K562 (cell line): Measurements from ENCODE around the gene AOC3. TPM values are rescaled to one million over a fixed set of nuclear protein-coding genes. Genes with fewer than 3 reads are reported as not detected.

Experiments
- BACH1 ChIP-seq: fragments of 200-800 bp; sonication (Bioruptor generic); IDR thresholded peaks from 2 replicates; pipeline ENCODE4 v1.6.1; 2016; ENCODE audit warnings: missing genetic modification characterization, missing compliant biosample characterization
- DDX20 ChIP-seq: fragments of 450-650 bp; IDR thresholded peaks from 2 replicates; pipeline ENCODE4 v1.6.1; 2016; ENCODE audit warnings: missing genetic modification characterization, low read depth, mild to moderate bottlenecking, missing compliant biosample characterization, moderate library complexity
- ETV6 ChIP-seq, 3 experiments: fragments of 150-350 bp in 1 of 3; sonication (generic) in 1 of 3; formaldehyde crosslinking in 1 of 3; IDR thresholded peaks; 2 replicates each; pipeline versions ENCODE4 v1.6.1 to v1.8.0; 2014 to 2022; ENCODE audit warnings: borderline replicate concordance in 2 of 3, low read depth in 2 of 3, antibody characterized with exemption in 1 of 3, low read length in 1 of 3, mild to moderate bottlenecking in 1 of 3, missing genetic modification reagents in 1 of 3
- IFI16 ChIP-seq: fragments of 250-450 bp; sonication (Bioruptor Pico); IDR thresholded peaks from 2 replicates; pipeline ENCODE4 v2.1.2; 2022; ENCODE audit warnings: mild to moderate bottlenecking, inconsistent platforms
- ILF3 ChIP-seq: fragments of 450-650 bp; IDR thresholded peaks from 2 replicates; pipeline ENCODE4 v1.6.1; 2018; ENCODE audit warnings: antibody characterized with exemption, mild to moderate bottlenecking, moderate library complexity, borderline replicate concordance
- RHOXF2B ChIP-seq: fragments of 250-450 bp; sonication (Bioruptor Pico); conservative IDR thresholded peaks from 2 replicates; pipeline ENCODE4 v1.5.1; 2021
- TAF1 ChIP-seq: IDR thresholded peaks from 2 replicates; pipeline ENCODE4 v1.6.1; 2011; ENCODE audit warnings: mild to moderate bottlenecking, low read length, moderate library complexity; ENCODE audit not compliant: insufficient read depth, control insufficient read depth, severe bottlenecking; ENCODE audit errors: extremely low read depth
- polyA plus RNA-seq, 8 experiments: library from polyadenylated mRNA; depleted of rRNA in 4 of 8; stranded (reverse) in 5 of 8; unstranded in 3 of 8; fragments of >200 nt; fragmentation: Nextera tagmentation in 2 of 8; fragmentation: Illumina TruSeq in 1 of 8; extraction: Ambion mirVana in 2 of 8; extraction: Trizol in 1 of 8; gene quantifications; 2 replicates each; pipeline versions ENCODE4 v1.2.1 to v1.2.3, GENCODE V29; 2011 to 2014; ENCODE audit warnings: inconsistent platforms in 1 of 8, missing spikeins in 1 of 8
- total RNA-seq, 7 experiments: library from RNA; depleted of rRNA in 6 of 7; stranded (reverse); fragments of >200 nt in 6 of 7; fragmentation: Illumina TruSeq in 2 of 7; extraction: Trizol in 2 of 7; gene quantifications; 2 replicates each; pipeline versions ENCODE4 v1.2.1 to v1.2.3, GENCODE V29; 2011 to 2021; ENCODE audit warnings: low replicate concordance in 1 of 7
- TF ChIP-seq, protein P1 (sequence below): fragments of 250-450 bp; sonication (Bioruptor Pico); IDR thresholded peaks from 2 replicates; pipeline ENCODE4 v1.8.0; 2022; ENCODE audit warnings: inconsistent platforms, mild to moderate bottlenecking, moderate library complexity, borderline replicate concordance
- TF ChIP-seq, protein P2 (sequence below): sonication (generic); formaldehyde crosslinking; IDR thresholded peaks from 2 replicates; pipeline ENCODE4 v1.8.1; 2023; ENCODE audit warnings: mild to moderate bottlenecking, missing genetic modification reagents
- TF ChIP-seq, protein P3 (sequence below): sonication (generic); formaldehyde crosslinking; IDR thresholded peaks from 2 replicates; pipeline ENCODE4 v1.9.0; 2022; ENCODE audit warnings: mild to moderate bottlenecking, missing genetic modification reagents

AOC3 gene
- total and polyA plus RNA-seq, 9 of the 15 experiments (the other 6 are each of a cell fraction or from before 2014, with no cell fraction given) = 0.09 to 0.42 (median 0.22) TPM; not detected in 3

GRCh38 chr17:42853968-42854790 is 3.2 kb downstream of the AOC3 start (continued):
- TF ChIP-seq, protein P1, sequence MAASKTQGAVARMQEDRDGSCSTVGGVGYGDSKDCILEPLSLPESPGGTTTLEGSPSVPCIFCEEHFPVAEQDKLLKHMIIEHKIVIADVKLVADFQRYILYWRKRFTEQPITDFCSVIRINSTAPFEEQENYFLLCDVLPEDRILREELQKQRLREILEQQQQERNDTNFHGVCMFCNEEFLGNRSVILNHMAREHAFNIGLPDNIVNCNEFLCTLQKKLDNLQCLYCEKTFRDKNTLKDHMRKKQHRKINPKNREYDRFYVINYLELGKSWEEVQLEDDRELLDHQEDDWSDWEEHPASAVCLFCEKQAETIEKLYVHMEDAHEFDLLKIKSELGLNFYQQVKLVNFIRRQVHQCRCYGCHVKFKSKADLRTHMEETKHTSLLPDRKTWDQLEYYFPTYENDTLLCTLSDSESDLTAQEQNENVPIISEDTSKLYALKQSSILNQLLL (CRISPR knock-in tag) = no peak
- TF ChIP-seq DDX20 (tag) = no peak
- no peak for TF ChIP-seq IFI16 (CRISPR knock-in tag)
- TF ChIP-seq ETV6 (IDR thresholded peaks at IDR 0.05; ENCODE audit: borderline replicate concordance in 1 of 2, low read depth in 2 of 2, low read length in 1 of 2) = no peak
- TF ChIP-seq ETV6 (CRISPR knock-in tag; IDR thresholded peaks at IDR 0.05; ENCODE audit: borderline replicate concordance) = no peak
- no peak for TF ChIP-seq RHOXF2B (CRISPR knock-in tag)
- no peak for TF ChIP-seq BACH1
- TF ChIP-seq, protein P2, sequence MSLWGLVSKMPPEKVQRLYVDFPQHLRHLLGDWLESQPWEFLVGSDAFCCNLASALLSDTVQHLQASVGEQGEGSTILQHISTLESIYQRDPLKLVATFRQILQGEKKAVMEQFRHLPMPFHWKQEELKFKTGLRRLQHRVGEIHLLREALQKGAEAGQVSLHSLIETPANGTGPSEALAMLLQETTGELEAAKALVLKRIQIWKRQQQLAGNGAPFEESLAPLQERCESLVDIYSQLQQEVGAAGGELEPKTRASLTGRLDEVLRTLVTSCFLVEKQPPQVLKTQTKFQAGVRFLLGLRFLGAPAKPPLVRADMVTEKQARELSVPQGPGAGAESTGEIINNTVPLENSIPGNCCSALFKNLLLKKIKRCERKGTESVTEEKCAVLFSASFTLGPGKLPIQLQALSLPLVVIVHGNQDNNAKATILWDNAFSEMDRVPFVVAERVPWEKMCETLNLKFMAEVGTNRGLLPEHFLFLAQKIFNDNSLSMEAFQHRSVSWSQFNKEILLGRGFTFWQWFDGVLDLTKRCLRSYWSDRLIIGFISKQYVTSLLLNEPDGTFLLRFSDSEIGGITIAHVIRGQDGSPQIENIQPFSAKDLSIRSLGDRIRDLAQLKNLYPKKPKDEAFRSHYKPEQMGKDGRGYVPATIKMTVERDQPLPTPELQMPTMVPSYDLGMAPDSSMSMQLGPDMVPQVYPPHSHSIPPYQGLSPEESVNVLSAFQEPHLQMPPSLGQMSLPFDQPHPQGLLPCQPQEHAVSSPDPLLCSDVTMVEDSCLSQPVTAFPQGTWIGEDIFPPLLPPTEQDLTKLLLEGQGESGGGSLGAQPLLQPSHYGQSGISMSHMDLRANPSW (CRISPR knock-in tag) = no peak
- no peak for TF ChIP-seq TAF1
- TF ChIP-seq, protein P3, sequence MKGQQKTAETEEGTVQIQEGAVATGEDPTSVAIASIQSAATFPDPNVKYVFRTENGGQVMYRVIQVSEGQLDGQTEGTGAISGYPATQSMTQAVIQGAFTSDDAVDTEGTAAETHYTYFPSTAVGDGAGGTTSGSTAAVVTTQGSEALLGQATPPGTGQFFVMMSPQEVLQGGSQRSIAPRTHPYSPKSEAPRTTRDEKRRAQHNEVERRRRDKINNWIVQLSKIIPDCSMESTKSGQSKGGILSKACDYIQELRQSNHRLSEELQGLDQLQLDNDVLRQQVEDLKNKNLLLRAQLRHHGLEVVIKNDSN (CRISPR knock-in tag) = no peak
- no peak for TF ChIP-seq ILF3
